ENCODE results near the gene HYI.
"Not testable (repeated sequence)": the region's sequence is repeated elsewhere in the genome, so short reads cannot be mapped to it uniquely, and the experiment has no call there.

DNA sequence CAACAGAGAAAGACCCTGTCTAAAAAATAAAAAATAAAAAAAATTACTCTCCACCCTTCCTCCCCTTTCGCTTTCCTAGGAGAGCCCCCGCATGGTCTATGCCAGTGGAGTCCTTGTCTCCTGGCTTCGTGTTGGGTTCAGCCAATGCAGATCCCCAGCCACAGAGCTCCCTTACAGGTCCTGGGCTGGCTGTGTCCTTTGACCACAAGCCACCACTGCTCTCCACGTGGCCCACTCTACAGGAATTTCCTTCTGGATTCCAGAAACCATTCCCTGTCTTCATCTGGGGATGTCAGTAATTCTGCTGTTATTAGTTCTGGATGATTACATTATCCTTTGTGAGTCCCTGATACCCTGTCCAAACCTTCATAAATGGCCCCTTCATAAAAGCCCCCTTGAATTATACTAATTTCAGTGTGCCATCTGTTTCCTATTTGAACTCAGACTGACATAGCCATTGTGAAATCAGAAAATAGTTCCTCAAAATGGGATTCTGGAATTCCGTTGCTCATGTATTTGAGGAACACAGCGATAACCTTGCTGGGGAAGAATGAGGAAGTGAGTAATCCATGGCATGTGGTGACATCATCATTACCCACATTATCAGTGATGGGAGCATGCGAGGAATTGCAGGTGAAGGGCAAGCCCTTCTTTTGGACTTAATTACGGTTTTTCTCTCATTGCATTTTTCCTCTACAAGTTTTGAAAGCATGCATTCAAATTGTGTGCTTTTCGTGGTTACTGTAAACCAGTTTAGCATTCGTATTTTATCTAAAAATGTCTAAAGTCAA, 22.1 kb upstream of the HYI start:
- TF ChIP-seq, protein P1, sequence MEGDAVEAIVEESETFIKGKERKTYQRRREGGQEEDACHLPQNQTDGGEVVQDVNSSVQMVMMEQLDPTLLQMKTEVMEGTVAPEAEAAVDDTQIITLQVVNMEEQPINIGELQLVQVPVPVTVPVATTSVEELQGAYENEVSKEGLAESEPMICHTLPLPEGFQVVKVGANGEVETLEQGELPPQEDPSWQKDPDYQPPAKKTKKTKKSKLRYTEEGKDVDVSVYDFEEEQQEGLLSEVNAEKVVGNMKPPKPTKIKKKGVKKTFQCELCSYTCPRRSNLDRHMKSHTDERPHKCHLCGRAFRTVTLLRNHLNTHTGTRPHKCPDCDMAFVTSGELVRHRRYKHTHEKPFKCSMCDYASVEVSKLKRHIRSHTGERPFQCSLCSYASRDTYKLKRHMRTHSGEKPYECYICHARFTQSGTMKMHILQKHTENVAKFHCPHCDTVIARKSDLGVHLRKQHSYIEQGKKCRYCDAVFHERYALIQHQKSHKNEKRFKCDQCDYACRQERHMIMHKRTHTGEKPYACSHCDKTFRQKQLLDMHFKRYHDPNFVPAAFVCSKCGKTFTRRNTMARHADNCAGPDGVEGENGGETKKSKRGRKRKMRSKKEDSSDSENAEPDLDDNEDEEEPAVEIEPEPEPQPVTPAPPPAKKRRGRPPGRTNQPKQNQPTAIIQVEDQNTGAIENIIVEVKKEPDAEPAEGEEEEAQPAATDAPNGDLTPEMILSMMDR (conservative IDR thresholded peaks at IDR 0.05; ENCODE audit: low read depth in 2 of 2) = not testable (repeated sequence)
- not testable (repeated sequence) for TF ChIP-seq EZH2 (IDR thresholded peaks at IDR 0.05; ENCODE audit: low read depth, unreplicated experiment); POLR2AphosphoS5 (IDR thresholded peaks at IDR 0.05; ENCODE audit: low read depth); STAT1 (IDR thresholded peaks at IDR 0.05; ENCODE audit: unreplicated experiment)
- TF ChIP-seq, protein P2, sequence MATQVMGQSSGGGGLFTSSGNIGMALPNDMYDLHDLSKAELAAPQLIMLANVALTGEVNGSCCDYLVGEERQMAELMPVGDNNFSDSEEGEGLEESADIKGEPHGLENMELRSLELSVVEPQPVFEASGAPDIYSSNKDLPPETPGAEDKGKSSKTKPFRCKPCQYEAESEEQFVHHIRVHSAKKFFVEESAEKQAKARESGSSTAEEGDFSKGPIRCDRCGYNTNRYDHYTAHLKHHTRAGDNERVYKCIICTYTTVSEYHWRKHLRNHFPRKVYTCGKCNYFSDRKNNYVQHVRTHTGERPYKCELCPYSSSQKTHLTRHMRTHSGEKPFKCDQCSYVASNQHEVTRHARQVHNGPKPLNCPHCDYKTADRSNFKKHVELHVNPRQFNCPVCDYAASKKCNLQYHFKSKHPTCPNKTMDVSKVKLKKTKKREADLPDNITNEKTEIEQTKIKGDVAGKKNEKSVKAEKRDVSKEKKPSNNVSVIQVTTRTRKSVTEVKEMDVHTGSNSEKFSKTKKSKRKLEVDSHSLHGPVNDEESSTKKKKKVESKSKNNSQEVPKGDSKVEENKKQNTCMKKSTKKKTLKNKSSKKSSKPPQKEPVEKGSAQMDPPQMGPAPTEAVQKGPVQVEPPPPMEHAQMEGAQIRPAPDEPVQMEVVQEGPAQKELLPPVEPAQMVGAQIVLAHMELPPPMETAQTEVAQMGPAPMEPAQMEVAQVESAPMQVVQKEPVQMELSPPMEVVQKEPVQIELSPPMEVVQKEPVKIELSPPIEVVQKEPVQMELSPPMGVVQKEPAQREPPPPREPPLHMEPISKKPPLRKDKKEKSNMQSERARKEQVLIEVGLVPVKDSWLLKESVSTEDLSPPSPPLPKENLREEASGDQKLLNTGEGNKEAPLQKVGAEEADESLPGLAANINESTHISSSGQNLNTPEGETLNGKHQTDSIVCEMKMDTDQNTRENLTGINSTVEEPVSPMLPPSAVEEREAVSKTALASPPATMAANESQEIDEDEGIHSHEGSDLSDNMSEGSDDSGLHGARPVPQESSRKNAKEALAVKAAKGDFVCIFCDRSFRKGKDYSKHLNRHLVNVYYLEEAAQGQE (IDR thresholded peaks at IDR 0.05; ENCODE audit: unreplicated experiment) = not testable (repeated sequence)
- TF ChIP-seq, protein P3, sequence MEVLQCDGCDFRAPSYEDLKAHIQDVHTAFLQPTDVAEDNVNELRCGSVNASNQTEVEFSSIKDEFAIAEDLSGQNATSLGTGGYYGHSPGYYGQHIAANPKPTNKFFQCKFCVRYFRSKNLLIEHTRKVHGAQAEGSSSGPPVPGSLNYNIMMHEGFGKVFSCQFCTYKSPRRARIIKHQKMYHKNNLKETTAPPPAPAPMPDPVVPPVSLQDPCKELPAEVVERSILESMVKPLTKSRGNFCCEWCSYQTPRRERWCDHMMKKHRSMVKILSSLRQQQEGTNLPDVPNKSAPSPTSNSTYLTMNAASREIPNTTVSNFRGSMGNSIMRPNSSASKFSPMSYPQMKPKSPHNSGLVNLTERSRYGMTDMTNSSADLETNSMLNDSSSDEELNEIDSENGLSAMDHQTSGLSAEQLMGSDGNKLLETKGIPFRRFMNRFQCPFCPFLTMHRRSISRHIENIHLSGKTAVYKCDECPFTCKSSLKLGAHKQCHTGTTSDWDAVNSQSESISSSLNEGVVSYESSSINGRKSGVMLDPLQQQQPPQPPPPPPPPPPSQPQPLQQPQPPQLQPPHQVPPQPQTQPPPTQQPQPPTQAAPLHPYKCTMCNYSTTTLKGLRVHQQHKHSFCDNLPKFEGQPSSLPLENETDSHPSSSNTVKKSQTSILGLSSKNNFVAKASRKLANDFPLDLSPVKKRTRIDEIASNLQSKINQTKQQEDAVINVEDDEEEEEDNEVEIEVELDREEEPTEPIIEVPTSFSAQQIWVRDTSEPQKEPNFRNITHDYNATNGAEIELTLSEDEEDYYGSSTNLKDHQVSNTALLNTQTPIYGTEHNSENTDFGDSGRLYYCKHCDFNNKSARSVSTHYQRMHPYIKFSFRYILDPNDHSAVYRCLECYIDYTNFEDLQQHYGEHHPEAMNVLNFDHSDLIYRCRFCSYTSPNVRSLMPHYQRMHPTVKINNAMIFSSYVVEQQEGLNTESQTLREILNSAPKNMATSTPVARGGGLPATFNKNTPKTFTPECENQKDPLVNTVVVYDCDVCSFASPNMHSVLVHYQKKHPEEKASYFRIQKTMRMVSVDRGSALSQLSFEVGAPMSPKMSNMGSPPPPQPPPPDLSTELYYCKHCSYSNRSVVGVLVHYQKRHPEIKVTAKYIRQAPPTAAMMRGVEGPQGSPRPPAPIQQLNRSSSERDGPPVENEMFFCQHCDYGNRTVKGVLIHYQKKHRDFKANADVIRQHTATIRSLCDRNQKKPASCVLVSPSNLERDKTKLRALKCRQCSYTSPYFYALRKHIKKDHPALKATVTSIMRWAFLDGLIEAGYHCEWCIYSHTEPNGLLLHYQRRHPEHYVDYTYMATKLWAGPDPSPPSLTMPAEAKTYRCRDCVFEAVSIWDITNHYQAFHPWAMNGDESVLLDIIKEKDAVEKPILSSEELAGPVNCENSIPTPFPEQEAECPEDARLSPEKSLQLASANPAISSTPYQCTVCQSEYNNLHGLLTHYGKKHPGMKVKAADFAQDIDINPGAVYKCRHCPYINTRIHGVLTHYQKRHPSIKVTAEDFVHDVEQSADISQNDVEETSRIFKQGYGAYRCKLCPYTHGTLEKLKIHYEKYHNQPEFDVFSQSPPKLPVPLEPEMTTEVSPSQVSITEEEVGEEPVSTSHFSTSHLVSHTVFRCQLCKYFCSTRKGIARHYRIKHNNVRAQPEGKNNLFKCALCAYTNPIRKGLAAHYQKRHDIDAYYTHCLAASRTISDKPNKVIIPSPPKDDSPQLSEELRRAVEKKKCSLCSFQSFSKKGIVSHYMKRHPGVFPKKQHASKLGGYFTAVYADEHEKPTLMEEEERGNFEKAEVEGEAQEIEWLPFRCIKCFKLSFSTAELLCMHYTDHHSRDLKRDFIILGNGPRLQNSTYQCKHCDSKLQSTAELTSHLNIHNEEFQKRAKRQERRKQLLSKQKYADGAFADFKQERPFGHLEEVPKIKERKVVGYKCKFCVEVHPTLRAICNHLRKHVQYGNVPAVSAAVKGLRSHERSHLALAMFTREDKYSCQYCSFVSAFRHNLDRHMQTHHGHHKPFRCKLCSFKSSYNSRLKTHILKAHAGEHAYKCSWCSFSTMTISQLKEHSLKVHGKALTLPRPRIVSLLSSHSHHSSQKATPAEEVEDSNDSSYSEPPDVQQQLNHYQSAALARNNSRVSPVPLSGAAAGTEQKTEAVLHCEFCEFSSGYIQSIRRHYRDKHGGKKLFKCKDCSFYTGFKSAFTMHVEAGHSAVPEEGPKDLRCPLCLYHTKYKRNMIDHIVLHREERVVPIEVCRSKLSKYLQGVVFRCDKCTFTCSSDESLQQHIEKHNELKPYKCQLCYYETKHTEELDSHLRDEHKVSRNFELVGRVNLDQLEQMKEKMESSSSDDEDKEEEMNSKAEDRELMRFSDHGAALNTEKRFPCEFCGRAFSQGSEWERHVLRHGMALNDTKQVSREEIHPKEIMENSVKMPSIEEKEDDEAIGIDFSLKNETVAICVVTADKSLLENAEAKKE (CRISPR knock-in tag; IDR thresholded peaks at IDR 0.05) = not testable (repeated sequence)
